Measurements from ENCODE around the gene ERP27.

DNA sequence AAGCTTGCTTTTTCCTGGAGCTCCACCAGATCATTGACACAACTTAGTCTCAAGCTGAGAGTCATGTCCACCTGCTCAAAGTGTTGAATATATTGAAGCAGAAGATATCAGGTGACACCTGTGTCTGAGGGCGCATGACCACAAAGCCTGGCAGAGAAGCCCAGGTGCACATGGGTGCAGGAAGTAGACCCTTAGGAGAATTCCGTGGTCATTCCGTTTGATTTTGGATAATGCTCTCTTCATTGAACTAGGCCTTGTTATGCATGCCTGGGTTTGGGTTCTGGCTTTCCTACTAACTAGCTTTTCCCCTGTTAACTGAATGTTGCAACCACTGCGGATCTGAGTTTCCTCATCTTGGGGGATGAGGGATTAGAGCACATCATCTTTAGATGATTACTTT, 15.9 kb upstream of the ERP27 start:
- TF ChIP-seq POLR2A (IDR thresholded peaks at IDR 0.05), result no peak
- TF ChIP-seq, protein P1, sequence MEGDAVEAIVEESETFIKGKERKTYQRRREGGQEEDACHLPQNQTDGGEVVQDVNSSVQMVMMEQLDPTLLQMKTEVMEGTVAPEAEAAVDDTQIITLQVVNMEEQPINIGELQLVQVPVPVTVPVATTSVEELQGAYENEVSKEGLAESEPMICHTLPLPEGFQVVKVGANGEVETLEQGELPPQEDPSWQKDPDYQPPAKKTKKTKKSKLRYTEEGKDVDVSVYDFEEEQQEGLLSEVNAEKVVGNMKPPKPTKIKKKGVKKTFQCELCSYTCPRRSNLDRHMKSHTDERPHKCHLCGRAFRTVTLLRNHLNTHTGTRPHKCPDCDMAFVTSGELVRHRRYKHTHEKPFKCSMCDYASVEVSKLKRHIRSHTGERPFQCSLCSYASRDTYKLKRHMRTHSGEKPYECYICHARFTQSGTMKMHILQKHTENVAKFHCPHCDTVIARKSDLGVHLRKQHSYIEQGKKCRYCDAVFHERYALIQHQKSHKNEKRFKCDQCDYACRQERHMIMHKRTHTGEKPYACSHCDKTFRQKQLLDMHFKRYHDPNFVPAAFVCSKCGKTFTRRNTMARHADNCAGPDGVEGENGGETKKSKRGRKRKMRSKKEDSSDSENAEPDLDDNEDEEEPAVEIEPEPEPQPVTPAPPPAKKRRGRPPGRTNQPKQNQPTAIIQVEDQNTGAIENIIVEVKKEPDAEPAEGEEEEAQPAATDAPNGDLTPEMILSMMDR (IDR thresholded peaks at IDR 0.05 in 8 of 11, conservative IDR thresholded peaks at IDR 0.05 in 3 of 11), result no peak
